Left ventricle myocardium inferior (tissue), 1 donor: ENCODE data around the gene TENT4B. TPM values are rescaled to one million over a fixed set of nuclear protein-coding genes. Genes with fewer than 3 reads are reported as not detected.

Experiments
- DNase-seq: peaks from one replicate; pipeline ENCODE4 v3.0.0-alpha.2; 2020
- H3K27ac ChIP-seq: fragments of 200-600 bp; replicated peaks from 2 replicates; pipeline ENCODE4 v1.8.0; 2021
- H3K27me3 ChIP-seq: fragments of 200-600 bp; 2 replicates; pipeline ENCODE4 v1.8.0; 2021; ENCODE audit warnings: low read depth
- H3K36me3 ChIP-seq: fragments of 200-600 bp; 2 replicates; pipeline ENCODE4 v1.8.0; 2021
- H3K4me1 ChIP-seq: fragments of 200-600 bp; 2 replicates; pipeline ENCODE4 v1.8.0; 2021
- H3K4me3 ChIP-seq: fragments of 200-600 bp; 2 replicates; pipeline ENCODE4 v1.8.0; 2021; ENCODE audit warnings: mild to moderate bottlenecking, moderate library complexity
- H3K9me3 ChIP-seq: fragments of 200-600 bp; replicated peaks from 2 replicates; pipeline ENCODE4 v1.8.0; 2021
- intact Hi-C: fragments of 100-400 bp; cut with micrococcal nuclease; formaldehyde crosslinking; loops from one replicate; pipeline ENCODE4 v1.11.0; 2022
- total RNA-seq: library from RNA; stranded (reverse); fragmentation: NEBNext Ultra II Directional; extraction: Animal tissue kit (Norgen Biotek cat#: 25700); gene quantifications from one replicate; pipeline ENCODE4 v1.2.1, GENCODE V29; 2021
- TF ChIP-seq, protein P1 (sequence below): fragments of 200-600 bp; IDR thresholded peaks from 2 replicates; pipeline ENCODE4 v1.8.0; 2021; ENCODE audit warnings: antibody characterized with exemption, mild to moderate bottlenecking, borderline replicate concordance
- donor health status: DM: no; HTN: yes; CAD: no; lungs with severe emphysema.

Gene TENT4B
- total RNA-seq, 1 donor from 2014 or later = 7.5 TPM

- TF ChIP-seq, protein P1, sequence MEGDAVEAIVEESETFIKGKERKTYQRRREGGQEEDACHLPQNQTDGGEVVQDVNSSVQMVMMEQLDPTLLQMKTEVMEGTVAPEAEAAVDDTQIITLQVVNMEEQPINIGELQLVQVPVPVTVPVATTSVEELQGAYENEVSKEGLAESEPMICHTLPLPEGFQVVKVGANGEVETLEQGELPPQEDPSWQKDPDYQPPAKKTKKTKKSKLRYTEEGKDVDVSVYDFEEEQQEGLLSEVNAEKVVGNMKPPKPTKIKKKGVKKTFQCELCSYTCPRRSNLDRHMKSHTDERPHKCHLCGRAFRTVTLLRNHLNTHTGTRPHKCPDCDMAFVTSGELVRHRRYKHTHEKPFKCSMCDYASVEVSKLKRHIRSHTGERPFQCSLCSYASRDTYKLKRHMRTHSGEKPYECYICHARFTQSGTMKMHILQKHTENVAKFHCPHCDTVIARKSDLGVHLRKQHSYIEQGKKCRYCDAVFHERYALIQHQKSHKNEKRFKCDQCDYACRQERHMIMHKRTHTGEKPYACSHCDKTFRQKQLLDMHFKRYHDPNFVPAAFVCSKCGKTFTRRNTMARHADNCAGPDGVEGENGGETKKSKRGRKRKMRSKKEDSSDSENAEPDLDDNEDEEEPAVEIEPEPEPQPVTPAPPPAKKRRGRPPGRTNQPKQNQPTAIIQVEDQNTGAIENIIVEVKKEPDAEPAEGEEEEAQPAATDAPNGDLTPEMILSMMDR = no peak
- DNase-seq = peak; percentile 73
- peaks cover 57% of the 10 kb centered on the region for H3K27me3 ChIP-seq
- H3K4me3 ChIP-seq = no peak overlapping the region
- H3K27ac ChIP-seq = peak overlapping the region; percentile 65
- peaks cover 7% of the 10 kb centered on the region for H3K9me3 ChIP-seq
- intact Hi-C loops = no loop called here
- H3K36me3 ChIP-seq = no peaks in the 10 kb centered on the region
- peaks cover 19% of the 10 kb centered on the region for H3K4me1 ChIP-seq
Observed at GRCh38 chr16:50259334-50260205, 106.5 kb downstream of the TENT4B start.

DNA sequence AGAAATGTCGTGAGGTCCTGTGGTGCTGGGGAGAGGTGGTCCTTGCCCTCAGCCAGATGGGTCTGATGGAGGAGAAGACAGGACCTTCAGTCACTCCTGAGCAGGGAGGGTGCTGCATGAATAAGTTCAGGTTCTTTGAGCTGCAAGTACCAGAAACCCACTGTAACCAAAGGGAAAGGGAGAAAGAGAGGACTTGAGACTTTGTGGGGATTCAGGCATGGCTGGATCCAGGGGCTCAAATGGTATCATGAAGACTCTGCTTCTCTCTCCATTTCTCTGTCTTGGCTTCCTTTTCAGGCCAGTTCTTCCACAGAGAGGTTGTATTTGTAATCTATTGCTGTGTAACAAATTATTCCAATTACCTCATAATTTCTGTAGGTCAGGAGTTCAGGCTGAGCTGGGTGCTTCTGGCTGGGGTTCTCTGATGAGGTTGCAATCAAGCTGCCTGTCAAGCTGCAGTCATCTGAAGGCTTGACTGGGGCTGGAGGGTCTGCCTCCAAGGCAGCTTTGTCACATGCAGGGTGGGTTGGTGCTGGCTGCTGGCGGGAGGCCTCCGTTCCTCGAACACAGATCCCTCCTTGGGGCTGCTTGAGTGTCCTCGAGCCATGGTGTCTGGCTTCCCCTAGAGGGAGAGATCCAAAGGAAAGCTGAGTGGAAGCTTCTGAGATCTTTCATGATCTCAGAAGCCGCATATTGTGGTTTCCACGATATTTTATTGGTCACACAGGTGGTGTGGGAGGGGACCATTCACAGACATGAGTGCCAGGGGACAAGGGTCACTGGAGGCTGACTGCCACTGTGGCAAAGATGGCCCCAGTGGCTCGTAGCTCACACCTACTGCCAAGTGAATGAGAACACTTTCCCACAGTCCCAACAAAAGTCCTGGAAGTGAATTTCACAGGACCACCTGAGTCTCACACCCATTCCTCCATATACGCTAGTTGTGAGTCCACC, 107.4 kb downstream of the TENT4B start:
- H3K27ac ChIP-seq = peak overlapping the region; percentile 65
- no peaks in the 10 kb centered on the region for H3K36me3 ChIP-seq
- no peak for DNase-seq
- H3K9me3 ChIP-seq = peaks cover 6% of the 10 kb centered on the region
- TF ChIP-seq, protein P1 = no peak
- H3K4me1 ChIP-seq = peaks cover 19% of the 10 kb centered on the region
- intact Hi-C loops = no loop called here
- no peak overlapping the region for H3K4me3 ChIP-seq
- H3K27me3 ChIP-seq = peaks cover 56% of the 10 kb centered on the region

DNA sequence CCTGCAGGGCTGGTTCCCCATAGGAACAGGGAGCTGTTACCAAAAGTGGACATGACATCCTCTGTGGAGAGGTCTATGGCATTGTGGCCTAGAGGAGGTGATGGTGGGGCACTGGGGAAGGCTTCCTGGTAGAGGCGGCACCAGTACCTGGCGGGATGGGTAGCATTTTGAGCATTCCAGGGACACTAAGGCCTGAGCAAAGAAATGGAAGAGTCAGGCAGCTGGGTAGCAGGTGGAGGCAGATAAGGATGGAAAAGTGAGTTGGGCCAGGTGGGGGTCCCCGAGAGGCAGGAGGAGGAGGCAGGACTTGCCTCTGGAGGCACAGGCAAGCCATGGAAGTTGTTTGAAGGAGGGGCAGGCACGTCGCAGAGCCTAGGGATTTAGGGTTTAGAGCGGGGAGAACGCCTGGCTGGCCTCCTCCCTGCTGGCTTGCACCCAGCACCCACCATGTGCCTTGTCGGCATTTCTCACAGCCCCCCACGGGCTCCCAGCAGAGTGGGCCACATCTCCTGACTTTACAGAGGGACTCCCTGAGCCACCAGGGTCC, 108.1 kb downstream of the TENT4B start:
- H3K36me3 ChIP-seq = no peaks in the 10 kb centered on the region
- peaks cover 25% of the 10 kb centered on the region for H3K4me1 ChIP-seq
- H3K27me3 ChIP-seq = peaks cover 56% of the 10 kb centered on the region
- no peak overlapping the region for H3K4me3 ChIP-seq
- intact Hi-C loops = no loop called here
- TF ChIP-seq, protein P1 = no peak
- H3K27ac ChIP-seq = peak overlapping the region; percentile 6
- no peaks in the 10 kb centered on the region for H3K9me3 ChIP-seq
- DNase-seq = no peak

DNA sequence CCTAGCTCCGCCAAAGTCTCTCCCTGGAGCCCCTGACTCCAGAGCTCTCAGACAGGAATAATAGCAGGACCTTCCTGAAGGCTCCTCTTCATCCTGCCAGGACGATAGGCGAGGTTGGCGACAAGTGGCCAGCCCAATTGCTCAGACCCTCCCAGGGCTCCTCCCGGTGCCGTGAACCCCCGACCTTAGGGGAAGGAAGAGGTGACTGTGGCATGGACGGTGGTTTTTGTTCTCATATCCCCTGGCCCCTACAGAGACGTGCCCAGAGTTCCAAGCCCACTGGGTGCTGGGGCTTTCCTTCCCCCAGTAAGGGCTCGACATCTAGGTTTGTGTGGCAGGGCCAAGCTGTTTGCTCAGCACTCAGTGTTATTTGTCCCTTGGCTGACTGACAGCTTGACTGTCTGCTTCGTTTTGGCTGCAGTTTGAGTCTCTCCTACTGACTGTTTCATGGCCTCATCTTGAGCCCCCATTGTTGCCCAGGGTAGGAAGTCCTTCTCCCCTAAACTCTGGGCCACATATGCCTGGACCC, 108.7 kb downstream of the TENT4B start:
- Histone ChIP-seq H3K27ac (peak overlapping the region; percentile 6), H3K36me3 (no peaks in the 10 kb centered on the region), H3K4me3 (no peak overlapping the region), H3K9me3 (no peaks in the 10 kb centered on the region), H3K4me1 (peaks cover 30% of the 10 kb centered on the region), H3K27me3 (peaks cover 55% of the 10 kb centered on the region)
- no peak for DNase-seq
- intact Hi-C loops = no loop called here
- TF ChIP-seq, protein P1 = no peak
